GM12892 (cell line): Measurements from ENCODE around the gene KIF19.

Source experiments
- DNase-seq: peaks from one replicate; pipeline ENCODE4 v3.0.0; 2011; ENCODE audit not compliant: insufficient read length
- FAIRE-seq: peaks from 2 replicates; lab custom pipeline; 2011; peaks lifted over from hg19 to GRCh38; lab: Jason Lieb, UNC
- POLR2A ChIP-seq: IDR thresholded peaks from 2 replicates; pipeline ENCODE4 v1.6.1; 2011; ENCODE audit warnings: low read depth, low read length, control low read depth
- POLR2AphosphoS5 ChIP-seq: IDR thresholded peaks from 2 replicates; pipeline ENCODE4 v1.6.1; 2011; ENCODE audit warnings: low read depth, low read length, control low read depth
- TAF1 ChIP-seq: IDR thresholded peaks from 2 replicates; pipeline ENCODE4 v1.6.1; 2011; ENCODE audit warnings: low read depth, mild to moderate bottlenecking, control low read depth, low read length, borderline replicate concordance

KIF19 gene

GRCh38 chr17:74387365-74388218 lies 61.6 kb downstream of the KIF19 start:
- FAIRE-seq (no peak), DNase-seq (no peak)
- no peak for TF ChIP-seq TAF1

GRCh38 chr17:74389084-74389753 lies 63.2 kb downstream of the KIF19 start:
- no peak for TF ChIP-seq POLR2AphosphoS5
- TF ChIP-seq POLR2A, result no peak
- TF ChIP-seq TAF1, result no peak
- DNase-seq, result no peak
- no peak for FAIRE-seq

GRCh38 chr17:74389937-74390679 lies 64.1 kb downstream of the KIF19 start:
- FAIRE-seq (no peak), DNase-seq (no peak)
- no peak for TF ChIP-seq POLR2AphosphoS5

- DNase-seq (no peak), FAIRE-seq (no peak)
- TF ChIP-seq POLR2A (no peak), TAF1 (no peak), POLR2AphosphoS5 (no peak)
These were observed 64.9 kb downstream of the KIF19 start for GRCh38 chr17:74390680-74391653.

- FAIRE-seq, result no peak
- DNase-seq, result no peak
- no peak for TF ChIP-seq POLR2AphosphoS5
- TF ChIP-seq TAF1, result no peak
- TF ChIP-seq POLR2A, result no peak
These were observed 65.7 kb downstream of the KIF19 start for GRCh38 chr17:74391771-74392170.

GRCh38 chr17:74392848-74393247 lies 66.8 kb downstream of the KIF19 start:
- DNase-seq (no peak), FAIRE-seq (peak; percentile 44)
- TF ChIP-seq POLR2AphosphoS5 (no peak), POLR2A (no peak), TAF1 (no peak)

- no peak for TF ChIP-seq POLR2AphosphoS5
- TF ChIP-seq POLR2A, result no peak
- TF ChIP-seq TAF1, result no peak
- FAIRE-seq (no peak), DNase-seq (no peak)
These were observed 67.4 kb downstream of the KIF19 start for GRCh38 chr17:74393346-74393942.

- TF ChIP-seq POLR2A (no peak), POLR2AphosphoS5 (no peak), TAF1 (no peak)
- DNase-seq (no peak), FAIRE-seq (no peak)
These were observed 68.4 kb downstream of the KIF19 start for GRCh38 chr17:74394275-74394950.

- FAIRE-seq, result no peak
These were observed 69.0 kb downstream of the KIF19 start for GRCh38 chr17:74394977-74395376.

GRCh38 chr17:74396567-74396966 lies 70.5 kb downstream of the KIF19 start:
- no peak for TF ChIP-seq TAF1
- TF ChIP-seq POLR2A, result no peak
- no peak for TF ChIP-seq POLR2AphosphoS5
- FAIRE-seq (no peak), DNase-seq (no peak)

More at GRCh38 chr17:74394977-74395376, 69.0 kb downstream of the KIF19 start:
- DNase-seq, result no peak
- TF ChIP-seq POLR2A (no peak), TAF1 (no peak), POLR2AphosphoS5 (no peak)
